Activated effector memory CD4-positive, alpha-beta T cell treated with Interleukin-2 at 50 U/mL for 16 hours (primary cell): ENCODE measurements around the gene TRMT2A.
"Not testable (repeated sequence)": the region's sequence is repeated elsewhere in the genome, so short reads cannot be mapped to it uniquely, and the experiment has no call there.

ENCODE experiments used
- DNase-seq: peaks from one replicate; pipeline ENCODE4 v3.0.0-alpha.2; 2020

Gene TRMT2A

GRCh38 chr22:20084547-20085413 lies 32.2 kb downstream of the TRMT2A start:
- no peak for DNase-seq

DNA sequence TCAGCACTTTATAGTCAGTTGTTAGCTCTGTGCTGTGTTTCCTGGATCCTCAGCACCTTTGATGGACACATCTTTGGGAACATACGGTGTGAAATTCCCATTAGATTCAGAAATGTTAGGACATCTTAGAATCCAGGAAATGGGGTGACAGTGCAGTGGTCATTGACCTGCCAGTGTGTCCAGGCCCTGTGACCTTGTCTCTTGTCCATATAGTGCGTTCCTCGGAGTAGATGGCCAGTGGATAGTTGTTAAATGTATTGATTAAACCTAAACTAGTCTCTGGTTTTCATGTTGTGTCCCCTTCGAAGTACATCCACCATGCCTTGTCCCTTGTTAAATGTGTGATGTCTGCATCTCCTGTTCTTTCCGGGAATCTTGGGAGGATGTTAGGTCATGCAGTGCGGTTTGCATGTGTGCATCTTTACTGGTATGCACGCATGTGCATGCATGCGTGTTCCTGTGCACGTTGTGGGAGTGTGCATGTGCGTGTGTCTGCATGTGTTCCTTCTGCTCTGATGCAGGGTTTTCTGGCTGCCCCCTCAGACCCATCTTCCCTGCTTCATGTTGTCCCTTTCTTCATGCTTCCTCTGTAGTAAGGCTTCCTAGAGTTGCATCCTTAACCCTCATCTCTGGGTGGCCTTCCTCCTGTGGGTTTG lies 33.0 kb downstream of the TRMT2A start:
- no peak for DNase-seq

DNA sequence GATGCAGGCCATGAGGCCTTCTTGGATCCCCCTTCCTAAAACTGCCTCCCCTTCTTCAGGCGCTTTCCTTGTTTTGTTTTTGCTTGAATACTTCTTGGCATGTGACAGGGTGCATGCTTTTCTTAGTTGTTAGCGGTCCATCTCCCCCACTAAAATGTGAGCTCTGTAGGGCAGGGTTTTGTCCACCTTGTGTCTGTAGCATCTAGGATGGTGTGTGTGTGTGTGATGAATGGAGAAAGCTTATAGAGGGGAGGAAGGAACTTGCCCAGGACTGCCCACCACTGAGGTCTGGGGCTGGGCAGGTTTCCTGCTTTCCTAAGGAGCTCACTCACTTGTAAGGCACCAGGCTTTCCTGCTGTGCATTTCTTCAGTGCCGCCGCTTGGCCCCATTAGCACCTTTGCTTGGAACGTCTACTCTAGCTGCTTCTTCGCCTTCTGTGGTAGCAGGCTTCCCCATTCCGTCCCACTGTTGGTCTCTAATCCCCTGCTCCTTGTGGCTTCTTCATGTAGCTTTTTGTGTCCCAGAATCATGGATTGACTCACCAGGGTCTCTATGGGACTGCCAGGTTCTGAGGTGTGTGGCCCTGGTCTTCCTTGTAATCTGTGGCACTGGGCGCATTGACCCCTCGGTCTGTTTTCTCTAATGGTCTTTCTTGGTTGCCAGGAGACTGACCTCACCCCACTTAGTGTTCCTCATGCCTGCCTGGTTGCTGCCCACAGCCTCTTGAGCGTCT lies 33.7 kb downstream of the TRMT2A start:
- DNase-seq = no peak

- no peak for DNase-seq
Measured at GRCh38 chr22:20080776-20081654, 36.0 kb downstream of the TRMT2A start.

- peak; percentile 65 for DNase-seq
Measured at GRCh38 chr22:20080445-20080775, 36.6 kb downstream of the TRMT2A start.

DNA sequence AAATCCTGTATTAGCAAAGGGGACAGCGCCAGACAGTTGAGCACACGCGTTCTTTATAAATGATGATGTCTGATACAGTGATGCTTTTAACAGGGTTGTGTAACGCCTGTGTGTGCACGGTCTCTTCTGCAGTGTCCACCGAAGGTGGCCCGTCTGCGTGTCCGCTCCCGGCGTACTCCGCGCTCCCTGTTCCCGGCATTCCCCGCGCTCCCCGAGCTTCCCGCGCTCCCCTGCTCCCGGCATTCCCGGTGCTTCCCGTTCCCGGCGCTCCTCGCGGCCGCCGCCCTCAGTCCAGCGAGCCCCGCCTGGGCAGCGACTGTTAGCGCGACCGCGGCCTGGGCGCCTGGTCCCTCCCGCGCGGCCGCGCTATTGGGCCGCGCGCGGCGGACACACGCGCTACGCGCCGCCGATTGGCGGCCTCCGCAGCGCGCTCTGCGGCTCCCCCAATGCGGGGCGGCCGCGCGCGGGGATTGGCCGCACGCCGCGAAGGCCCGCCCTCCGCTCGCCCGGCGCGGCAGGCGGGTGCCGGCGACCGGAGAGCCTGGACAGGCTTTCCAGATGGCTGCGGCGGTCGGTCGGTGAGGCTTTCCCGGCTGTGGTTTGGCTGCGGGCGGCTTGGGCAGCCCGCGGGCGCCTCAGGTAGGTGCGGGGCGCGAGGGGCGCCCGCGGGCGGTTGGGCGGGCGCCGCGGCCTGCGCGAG lies 37.1 kb downstream of the TRMT2A start, which contains the start of gene DGCR8:
DGCR8 (plus strand) TSS at position 497 of the 700 bp plus-strand sequence. CDS start 5,723 bp downstream, outside the sequence.
- peak; percentile 67 for DNase-seq

- DNase-seq = no peak
Measured at GRCh38 chr22:20076627-20077172, 40.3 kb downstream of the TRMT2A start.

DNA sequence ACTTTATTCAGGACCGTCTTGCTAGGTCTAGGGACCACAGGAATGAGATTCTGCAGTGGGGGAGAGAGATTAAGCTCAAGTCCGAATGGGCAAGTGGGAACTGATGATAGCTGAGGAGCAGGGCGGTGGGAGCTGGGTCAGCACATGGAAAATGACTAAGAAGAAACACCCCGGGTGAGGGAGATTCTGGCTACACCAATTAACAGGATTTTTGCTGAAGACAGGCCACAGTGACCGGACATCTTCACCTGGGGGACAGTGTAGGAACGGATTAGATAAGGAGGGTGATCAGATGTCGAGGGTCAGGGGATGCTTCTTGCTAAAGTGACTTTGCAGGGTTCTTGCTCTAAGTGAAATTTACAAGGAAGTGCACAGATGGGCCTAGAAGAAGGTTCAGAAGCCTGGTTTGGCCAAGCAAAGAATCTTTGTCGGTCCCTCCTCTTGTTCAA lies 45.5 kb downstream of the TRMT2A start:
- no peak for DNase-seq

DNA sequence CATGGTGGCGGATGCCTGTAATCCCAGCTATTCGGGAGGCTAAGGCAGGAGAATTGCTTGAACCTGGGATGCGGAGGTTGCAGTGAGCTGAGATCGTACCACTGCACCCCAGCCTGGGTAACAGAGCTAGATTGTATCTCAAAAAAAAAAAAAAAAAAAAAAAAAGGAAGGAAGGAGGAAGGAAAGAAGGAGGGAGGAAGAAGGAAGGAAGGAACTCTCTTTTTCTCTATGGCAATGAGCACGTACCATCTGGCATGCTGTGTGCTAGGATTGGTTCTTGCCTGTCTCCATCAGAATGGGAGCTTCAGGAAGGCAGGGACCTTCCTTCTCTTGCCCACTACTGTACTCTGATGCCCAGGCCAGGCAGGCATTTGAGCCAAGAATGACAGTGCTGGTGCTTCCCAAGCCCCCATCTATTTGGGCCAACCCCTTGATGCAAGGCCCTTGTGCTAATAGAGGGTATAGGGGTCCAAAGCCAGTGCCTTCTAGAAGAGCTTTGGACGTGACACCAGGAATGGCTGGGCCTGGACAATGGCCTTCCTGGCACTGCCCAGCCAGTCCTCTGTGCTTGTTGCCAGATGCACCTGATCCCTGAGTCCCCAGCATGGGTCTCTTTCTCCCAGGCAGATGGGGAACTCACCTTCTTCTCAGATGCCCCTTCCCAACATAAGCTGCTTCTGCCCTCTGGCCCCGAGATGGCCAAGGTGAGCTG lies 47.5 kb downstream of the TRMT2A start:
- no peak for DNase-seq

DNA sequence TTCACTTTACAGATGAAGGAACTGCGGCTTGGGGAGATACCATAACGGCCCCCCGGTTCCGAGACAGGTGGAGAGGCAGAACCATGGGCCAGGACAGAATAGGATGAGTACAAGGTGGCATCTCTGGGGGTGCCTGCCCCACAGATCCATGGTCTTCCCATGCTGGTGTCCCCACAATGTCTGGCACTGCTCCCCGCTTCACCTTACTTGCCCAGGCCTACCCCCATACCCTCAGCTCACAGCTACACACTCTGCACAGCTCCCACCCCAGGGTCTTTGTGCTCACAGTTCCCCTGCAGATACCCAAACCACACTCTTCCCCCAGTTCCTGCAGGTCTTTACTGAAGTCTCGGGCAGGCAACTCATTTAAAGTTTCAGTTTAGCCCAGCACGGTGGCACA lies 48.4 kb downstream of the TRMT2A start:
- no peak for DNase-seq

DNA sequence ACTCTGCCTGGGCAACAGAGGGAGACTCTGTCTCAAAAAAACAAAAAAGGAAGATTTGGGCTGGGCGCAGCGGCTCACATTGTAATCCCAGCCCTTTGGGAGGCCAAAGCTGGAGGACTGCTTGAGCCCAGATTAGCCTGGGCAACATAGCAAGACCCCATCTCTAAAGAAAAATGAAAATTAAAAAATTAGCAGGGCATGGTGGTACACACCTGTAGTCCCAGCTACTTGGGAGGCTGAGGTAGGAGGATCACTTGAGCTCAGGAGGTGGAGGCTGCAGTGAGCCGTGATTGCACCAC lies 49.7 kb downstream of the TRMT2A start:
- not testable (repeated sequence) for DNase-seq

- DNase-seq = no peak
Measured at GRCh38 chr22:20066617-20067383, 50.2 kb downstream of the TRMT2A start.

DNA sequence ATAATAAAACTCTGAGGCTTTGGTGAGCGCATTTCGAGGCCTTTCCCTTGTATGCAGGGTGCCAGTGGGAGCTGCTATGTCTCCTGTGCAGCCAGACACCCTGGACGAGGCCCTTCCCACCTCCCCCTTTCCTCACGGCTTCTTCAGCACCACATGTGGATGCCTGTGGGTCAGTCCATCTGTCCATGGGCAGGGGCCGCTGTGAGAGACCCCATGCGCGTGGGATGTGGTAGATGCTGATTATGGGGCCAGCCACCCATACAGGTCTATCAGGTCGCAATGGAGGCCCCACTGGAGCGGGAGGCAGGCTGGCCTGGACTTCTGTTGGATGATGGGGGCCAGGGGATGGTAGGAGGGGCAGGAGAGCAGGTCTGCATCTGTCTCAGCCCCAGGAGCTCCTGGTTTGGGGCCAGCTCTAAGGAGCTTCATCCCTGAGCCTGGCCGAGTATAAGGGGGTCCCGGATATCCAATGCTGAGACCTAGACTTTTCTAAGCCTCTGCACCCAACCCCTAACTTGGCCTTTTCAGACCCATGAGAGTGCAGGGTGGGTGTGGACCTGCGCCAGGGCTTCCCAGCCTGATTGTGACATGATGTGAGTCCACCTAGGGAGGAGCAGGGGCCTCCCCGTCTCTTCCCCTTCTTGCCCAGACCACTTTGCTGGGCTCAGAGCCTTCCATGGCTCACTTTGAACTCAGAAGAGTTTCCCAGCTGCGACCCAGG lies 51.0 kb downstream of the TRMT2A start:
- no peak for DNase-seq

GRCh38 chr22:20064545-20065262 lies 52.3 kb downstream of the TRMT2A start:
- no peak for DNase-seq

DNA sequence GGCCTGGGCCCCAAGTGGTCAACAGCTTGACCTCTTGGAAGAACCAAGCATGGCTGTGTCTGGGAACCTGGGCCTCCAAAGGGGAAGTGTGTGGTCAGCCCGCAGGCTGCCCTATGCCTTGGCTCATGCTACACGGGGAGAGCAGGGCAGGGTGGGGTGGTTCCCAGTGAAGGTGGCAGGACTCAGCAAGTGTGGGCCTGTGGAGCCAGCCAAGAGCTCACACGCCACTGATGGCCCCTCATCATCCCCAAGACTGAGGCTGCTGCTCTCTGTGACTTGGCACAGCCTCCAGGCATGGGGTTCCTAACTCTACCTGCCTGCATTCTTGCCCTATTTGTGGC lies 52.9 kb downstream of the TRMT2A start:
- DNase-seq = no peak

DNA sequence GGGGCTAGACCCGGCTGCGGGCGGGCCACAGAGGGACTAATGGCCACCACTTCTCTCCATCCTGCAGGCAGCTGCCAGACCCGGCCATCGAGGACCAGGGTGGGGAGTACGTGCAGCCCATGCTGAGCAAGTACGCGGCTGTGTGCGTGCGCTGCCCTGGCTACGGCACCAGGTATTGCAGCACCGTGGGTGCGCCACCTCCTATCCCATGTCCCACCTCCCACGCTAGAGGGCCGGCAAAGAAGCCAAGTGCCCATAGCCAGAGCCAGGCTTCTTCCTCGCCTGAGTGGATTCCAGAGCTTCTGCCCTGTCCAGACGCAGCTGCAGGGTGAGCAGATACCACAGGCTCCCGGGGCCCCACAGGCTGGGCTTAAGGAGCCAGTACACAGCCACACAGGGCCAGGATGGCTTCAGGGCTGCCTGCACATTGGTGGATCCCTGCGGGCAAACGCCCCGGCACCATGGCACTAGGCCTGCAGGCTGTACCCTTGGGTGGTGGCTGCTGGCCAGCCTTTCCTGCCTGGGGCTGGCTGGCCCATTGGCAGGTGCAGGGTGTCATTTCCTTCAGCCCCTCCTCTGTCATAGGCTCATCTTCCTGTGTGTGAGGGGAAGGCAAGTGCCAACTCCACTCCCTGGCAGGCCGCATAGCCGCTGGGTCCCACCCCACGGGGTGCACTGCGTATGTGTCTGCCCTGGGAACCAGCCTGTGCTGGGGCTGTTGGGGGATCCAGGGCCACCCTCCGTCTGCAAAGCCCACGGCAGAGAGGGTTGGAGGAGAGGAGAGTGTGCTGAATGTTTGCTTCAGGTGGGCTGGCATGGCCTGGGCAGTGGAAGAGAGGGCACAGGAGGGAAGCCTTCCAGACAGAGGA lies 53.5 kb downstream of the TRMT2A start:
- DNase-seq = no peak

- DNase-seq = no peak
Measured at GRCh38 chr22:20062766-20063083, 54.3 kb downstream of the TRMT2A start.
